HG02884 (cell line): ENCODE data around the gene ANKRD6.
"Not testable (repeated sequence)": the region's sequence is repeated elsewhere in the genome, so short reads cannot be mapped to it uniquely, and the experiment has no call there.

Source experiments
- ATAC-seq: cut with Tn5 transposase; IDR thresholded peaks from one replicate; pipeline ENCODE4 v1.9.1; 2021; ENCODE audit warnings: mild to moderate bottlenecking, moderate library complexity; ENCODE audit not compliant: unreplicated experiment

ANKRD6 gene

GRCh38 chr6:89640804-89641203, 207.9 kb downstream of the ANKRD6 start:
- ATAC-seq: no peak

DNA sequence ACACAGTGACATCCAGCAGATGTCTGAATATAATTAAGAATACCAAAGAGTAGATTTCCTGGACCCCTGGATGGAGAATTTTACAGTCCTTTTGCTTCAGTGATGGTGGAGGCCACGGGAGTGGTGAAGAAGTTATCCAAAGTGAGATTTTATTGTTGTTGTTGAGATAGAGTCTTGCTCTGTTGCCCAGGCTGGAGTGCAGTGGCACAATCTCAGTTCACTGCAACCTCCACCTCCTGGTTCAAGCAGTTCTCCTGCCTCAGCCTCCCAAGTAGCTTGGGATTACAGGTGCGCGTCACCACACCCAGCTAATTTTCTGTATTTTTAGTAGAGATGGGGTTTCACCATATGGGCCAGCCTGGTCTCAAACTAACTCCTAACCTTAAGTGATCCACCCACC, 208.6 kb downstream of the ANKRD6 start:
- ATAC-seq: not testable (repeated sequence)

DNA sequence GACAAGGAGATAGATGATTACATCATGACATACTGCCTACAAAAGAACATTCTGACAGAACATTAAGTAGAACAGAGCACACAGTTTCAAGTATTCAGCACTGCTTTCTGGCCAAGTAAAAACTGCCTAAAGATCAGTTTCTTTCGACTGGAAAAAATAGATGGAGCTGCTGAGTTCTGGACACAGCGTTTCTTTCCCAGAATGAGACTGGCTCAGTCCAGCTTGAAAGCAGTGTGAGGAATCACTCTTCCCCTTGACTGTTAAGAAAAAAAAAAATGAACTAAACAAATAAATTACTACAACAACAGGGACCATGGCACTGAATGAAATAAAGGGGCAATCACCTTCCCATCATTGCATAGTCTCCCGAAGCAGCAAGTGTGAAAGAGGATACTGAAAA, 210.0 kb downstream of the ANKRD6 start:
- no peak for ATAC-seq

DNA sequence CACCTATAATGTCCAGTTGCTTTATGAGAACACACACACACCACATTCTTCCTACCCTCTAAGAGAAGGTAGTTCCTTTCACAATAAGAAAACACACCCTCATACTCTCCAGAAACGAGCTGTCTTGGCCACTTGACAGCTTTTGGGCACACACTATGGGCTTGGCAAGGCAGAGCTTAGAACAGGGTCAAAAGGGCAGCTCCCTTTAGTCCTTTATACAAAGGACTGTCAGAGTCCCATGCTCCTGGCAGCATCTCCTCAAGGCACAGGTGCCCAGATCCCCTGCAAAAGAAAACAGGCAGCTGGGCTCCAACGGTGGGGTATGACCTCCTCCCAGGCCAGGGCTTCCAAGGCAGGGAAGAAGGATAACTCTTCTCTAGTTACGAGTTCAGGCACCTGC, 210.5 kb downstream of the ANKRD6 start:
- ATAC-seq: no peak

DNA sequence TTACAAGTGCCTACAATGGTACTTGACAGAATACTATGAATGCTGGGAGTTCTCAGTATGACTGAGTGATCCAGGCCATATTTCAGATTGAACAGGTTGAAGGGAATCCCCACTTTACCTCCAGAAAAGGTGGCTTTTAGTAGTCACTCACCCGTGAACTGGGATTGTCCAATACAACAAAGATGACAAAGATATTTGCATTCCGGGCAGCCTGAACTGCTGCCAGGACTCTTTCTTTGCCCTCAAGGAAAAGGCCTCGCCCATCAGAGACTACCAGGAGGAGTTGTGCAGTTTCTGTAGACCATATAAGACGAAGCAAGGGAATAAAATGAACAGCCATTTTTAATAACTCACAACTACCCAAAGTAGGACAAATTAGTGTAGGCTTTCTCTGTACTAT, 211.9 kb downstream of the ANKRD6 start:
- no peak for ATAC-seq

GRCh38 chr6:89649682-89650081, 216.7 kb downstream of the ANKRD6 start:
- no peak for ATAC-seq

DNA sequence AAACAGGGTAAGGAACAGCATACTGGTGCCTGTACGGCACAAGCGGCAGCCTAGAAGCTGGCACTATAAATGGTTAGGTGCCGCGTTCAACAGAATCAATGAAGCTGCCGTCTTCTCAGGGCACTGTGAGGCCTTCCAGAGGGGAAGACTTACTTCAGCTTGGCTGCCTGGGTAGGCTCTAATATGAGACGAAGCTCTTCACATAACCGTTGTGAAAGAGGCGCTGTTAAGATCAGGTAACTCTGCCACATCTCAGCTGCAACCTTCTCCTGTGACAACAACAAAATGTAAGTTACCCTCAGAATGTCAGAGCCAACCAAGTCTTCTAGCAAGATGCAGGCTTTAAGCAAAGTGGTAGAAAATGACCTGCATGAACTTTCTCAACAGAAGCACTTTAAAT, 217.6 kb downstream of the ANKRD6 start:
- ATAC-seq: no peak

GRCh38 chr6:89655122-89655521, 222.2 kb downstream of the ANKRD6 start:
- no peak for ATAC-seq

GRCh38 chr6:89657445-89658158, 224.7 kb downstream of the ANKRD6 start:
- no peak for ATAC-seq

DNA sequence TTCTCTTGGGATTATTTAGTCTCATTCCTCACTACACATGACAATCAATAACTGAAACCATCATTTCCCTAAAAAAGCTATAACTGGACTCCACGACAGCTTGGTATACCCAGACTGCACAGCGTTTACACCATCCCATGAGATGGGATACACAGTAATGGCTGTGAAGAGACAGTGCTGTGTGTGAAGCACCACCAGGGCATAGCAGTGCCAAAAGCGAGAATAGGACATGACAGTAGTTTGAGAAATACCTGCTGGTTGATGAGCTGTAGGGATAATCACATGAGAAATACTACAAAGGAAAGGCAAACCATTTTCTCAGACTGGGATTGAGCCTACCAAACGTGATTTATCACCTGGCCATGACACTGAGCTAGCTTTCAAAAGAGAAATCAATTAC, 228.0 kb downstream of the ANKRD6 start:
- no peak for ATAC-seq

- ATAC-seq: no peak
These were observed 228.6 kb downstream of the ANKRD6 start for GRCh38 chr6:89661559-89661958.

- no peak for ATAC-seq
These were observed 229.8 kb downstream of the ANKRD6 start for GRCh38 chr6:89662659-89663223.

DNA sequence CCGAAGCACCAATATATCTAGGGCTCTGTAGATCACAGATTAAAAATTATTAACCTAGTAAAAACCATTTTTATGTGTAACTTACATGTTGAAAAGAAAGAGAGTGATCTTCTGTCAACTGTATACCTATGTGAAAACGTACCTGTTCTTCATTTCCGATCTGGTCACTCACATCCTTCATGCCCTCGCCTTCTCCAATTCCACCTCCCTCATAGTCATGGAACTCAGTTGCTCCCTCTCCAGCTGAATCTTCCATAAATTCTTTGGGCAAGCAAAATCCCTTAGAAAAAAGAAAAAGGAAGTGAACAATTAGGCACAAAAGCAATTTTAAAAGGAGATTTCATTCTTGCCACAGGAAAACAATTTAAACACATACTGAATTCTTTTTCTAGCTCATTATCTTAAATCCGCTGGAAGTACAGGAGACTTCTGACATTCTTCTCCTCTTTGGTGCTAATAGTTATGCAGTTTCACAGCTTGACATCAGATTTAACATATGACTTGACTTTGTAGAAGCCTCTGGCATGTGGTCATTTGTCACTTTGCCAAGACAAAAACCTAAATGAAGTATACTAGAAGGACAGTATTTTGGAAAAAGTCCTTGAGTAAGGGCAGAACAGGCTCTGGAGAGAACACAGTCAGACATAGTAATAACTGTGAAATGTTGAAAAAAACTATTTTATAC, 235.1 kb downstream of the ANKRD6 start:
- ATAC-seq: no peak

DNA sequence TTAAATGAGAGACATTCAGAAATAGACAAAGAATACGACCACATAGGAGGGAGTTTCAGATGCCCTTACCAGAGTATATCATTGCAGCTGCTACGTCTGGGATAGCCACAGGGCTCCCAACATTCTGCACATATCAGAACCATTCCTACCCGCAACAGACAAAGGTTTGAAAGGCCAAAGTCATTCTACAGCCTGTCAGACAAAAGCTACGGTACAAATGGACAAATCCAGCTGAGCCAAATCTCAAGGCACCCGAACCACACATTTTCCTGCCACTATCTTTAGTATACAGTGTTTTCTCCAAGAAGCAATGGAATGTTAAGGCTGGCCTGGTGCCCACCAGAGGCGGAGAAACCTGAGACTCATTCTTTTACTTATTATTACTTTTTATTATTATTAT, 236.1 kb downstream of the ANKRD6 start:
- ATAC-seq: no peak

DNA sequence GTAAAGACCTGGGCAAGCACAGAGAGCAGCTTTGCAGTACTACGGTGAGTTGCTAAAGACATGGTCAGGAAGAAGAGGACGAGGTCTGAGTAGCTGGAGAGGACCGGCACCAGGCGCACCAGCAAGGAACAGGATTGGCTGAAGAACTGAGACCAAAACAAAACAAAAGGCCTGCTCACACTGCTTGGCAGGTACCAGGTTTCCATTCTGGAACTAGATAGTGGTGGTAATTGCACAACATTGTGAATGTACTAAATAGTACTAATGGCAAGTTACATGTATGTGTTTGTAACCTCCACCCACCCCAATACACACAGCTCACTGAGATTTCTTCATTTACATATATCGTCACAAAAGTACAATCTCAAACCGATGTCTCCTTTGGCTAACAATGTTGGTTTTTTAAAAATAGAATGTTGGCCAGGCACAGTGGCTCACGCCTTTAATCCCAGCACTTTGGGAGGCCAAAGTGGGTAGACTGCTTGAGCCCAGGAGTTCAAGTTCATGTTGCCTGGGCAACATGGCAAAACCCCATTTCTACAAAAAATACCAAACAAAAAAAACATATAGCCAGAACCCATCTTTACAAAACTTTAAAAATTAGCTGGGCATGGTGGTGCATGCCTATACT, 238.1 kb downstream of the ANKRD6 start:
- ATAC-seq: no peak

DNA sequence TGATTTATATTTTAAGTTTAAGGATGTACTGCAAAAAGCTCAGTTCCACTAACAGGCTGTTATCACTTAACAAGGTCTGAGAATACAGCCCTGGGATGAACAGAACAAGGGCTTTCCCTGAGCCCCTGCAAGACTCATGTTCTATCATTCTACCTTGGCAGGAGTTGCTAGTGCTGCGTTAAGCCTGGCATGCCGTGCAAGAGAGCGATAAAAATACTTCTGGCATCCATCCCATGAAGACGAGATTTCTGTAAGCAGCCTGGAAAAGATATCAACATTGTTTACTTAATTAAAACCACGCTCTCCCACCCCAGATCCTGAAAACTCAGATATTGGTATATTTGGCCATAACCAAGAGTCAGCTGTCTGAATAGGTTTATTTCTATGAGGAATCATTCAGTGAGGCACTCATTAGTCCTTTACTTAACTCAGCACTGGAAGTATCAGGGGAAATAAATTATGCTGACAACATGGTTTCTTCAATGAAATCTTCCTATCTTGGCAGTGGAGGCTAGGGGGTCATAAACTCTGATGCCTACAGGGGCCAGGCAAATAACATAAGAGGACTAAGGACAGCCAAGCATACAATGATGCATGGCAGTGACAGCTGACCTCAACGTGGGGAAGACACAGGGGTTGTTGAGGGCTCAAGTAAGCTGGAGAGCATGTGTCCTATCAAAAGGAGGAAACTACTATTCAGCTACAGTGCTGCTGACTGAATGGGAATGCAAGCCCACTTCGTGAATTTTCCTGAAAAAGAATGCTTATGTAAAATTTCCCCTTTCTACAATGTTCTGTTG, 243.2 kb downstream of the ANKRD6 start:
- ATAC-seq: no peak

DNA sequence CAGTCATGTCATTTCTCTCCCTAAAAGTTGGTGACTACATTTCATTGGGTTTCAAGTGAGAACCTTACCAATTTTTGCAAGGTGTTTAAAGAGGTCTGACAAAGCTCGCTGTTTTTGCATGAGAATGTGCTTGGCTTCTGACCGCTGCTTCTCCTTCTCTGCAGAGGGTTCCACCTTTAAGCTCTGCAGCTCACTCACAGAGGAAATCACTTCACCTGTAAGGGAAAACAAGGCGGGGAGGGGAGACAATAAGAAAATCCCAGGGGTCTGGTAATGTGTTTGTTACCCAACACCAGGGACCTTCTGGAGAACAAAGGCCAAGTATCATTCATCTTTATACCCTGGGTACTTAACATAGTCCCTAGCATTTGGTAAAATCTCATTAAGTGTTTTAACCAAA, 245.6 kb downstream of the ANKRD6 start:
- ATAC-seq: no peak

DNA sequence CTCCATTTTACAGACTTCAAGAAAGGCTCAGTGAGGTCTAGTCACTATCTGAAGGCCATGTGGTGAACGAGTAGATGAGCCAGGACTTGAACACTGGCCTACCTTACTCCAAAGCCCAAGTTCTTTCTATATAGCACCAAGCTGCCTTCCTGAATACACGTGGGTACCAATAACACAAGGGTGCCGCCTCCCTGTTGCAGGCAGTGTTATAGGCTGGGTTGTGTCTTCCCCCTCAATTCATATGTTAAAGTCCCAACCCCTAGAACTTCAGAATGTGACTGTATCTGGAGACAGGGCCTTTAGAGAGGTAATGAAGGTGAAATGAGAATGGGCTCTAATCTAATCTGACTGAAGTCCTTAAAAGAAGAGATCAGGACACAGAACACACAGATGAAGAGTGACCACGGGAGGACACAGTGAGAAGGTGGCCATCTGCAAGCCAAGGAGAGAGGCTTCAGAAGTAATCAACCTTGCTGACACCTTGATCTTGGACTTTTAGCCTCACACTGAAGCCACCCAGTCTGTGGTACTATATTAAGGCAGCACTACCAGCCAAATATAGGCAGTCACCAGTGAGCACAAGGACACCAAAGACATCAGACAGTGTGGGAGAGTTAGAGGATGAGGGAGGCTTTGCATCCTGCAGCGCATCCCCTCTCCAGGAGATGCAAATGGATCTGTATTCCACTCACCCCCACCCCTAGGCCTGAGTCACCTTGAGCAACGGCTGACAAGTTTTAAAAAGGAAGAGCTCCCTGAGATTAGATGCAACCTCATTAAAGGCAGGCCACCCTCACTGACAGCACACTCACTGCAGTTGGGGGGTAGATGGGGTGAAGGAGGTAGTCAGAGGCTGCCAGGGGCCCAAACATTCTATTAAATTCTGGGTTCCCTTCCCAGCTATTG, 246.5 kb downstream of the ANKRD6 start:
- no peak for ATAC-seq

DNA sequence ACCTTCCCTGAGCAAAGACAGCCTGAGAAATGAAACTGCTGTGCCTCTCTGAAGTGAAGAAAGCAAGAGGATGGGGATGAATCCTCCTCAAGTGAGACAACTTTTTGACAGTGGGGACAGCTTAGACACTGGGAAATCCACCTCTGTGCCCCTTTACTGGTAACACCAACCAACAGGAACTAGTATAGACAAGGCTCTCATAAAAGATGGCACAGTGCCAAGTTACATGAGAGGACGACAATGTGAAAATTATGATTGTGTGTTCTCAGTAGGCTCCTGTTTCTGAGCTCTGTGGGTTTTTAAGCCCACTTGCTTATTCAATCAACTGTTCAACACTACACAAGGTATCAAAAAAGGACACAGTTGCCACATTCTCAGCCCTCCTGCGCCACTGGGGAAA, 247.2 kb downstream of the ANKRD6 start:
- no peak for ATAC-seq

DNA sequence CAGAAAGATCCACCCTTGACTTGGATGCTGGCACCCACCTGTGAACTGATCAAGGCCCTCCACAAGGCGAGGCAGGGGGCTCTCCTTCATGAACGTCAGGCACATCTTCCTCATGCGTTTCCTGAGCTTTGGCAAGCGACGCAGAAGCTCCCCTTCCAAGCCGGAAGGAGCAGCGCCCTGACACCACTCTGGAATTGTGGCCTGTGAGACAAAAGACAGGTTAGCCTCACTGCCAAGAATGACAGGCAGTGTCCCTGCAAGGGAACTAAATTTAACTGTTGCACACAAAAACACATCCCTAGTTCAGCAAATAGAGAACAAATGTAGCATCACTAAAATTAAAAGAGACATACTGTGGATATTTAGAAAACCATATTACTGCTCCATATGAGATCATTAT, 247.6 kb downstream of the ANKRD6 start:
- ATAC-seq: no peak
